Breast epithelium (tissue), 3 donors: ENCODE results near the gene DNMT3A.

Source experiments
- CTCF ChIP-seq, 3 donors: fragments of 450-650 bp; IDR thresholded peaks; one replicate each; pipeline ENCODE4 v1.5.1; 2016 to 2017; ENCODE audit warnings: antibody characterized with exemption in 3 of 3, mild to moderate bottlenecking in 3 of 3, moderate library complexity in 3 of 3
- POLR2A ChIP-seq: fragments of 450-650 bp; IDR thresholded peaks from one replicate; pipeline ENCODE4 v1.6.1; 2016; ENCODE audit warnings: antibody characterized with exemption, mild to moderate bottlenecking, moderate library complexity

GRCh38 chr2:25330273-25330672 is 11.5 kb downstream of the DNMT3A start:
- TF ChIP-seq CTCF (IDR thresholded peaks at IDR 0.05), result no peak
- TF ChIP-seq POLR2A, result no peak
